Thoracic aorta (tissue), 2 donors: ENCODE results near the gene PRRT1B. TPM values are rescaled to one million over a fixed set of nuclear protein-coding genes. Genes with fewer than 3 reads are reported as not detected.
A peak's percentile ranks its signal among the peaks of the same experiment; 100 is the strongest.

Experiments used
- ATAC-seq: fragments of 150-250 bp; one replicate; pipeline ENCODE4 v1.8.0; 2017; ENCODE audit warnings: low read depth; ENCODE audit not compliant: insufficient number of reproducible peaks, low FRiP score
- DNase-seq: peaks from one replicate; pipeline ENCODE4 v3.0.0-alpha.2; 2020; ENCODE audit warnings: low spot score
- H3K27ac ChIP-seq, 2 donors: fragments of 200-600 bp; sonication (generic); 1 replicate in 1 of 2; 2 replicates in 1 of 2; pipeline ENCODE4 v1.5.1; 2016; ENCODE audit warnings: mild to moderate bottlenecking in 2 of 2, moderate library complexity in 2 of 2
- H3K27me3 ChIP-seq: fragments of 200-600 bp; sonication (generic); replicated peaks from 2 replicates; pipeline ENCODE4 v1.6.0; 2016; ENCODE audit warnings: mild to moderate bottlenecking; ENCODE audit not compliant: insufficient read depth
- H3K36me3 ChIP-seq: fragments of 200-600 bp; sonication (generic); one replicate; pipeline ENCODE4 v1.5.1; 2016
- H3K4me1 ChIP-seq, 2 donors: fragments of 200-600 bp; sonication (generic); 1 replicate in 1 of 2; 2 replicates in 1 of 2; pipeline versions ENCODE4 v1.5.1 to v1.6.0; 2016; ENCODE audit warnings: low read depth in 2 of 2, mild to moderate bottlenecking in 1 of 2; ENCODE audit not compliant: control insufficient read depth in 1 of 2
- H3K4me3 ChIP-seq: fragments of 200-600 bp; sonication (generic); 2 replicates; pipeline ENCODE4 v1.5.1; 2016; ENCODE audit warnings: mild to moderate bottlenecking
- H3K9me3 ChIP-seq: fragments of 200-600 bp; sonication (generic); 2 replicates; pipeline ENCODE4 v1.5.1; 2016
- total RNA-seq, 2 donors: library from RNA; depleted of rRNA; stranded (reverse); fragments of >200 nt; gene quantifications; one replicate each; pipeline versions ENCODE4 v1.1.0 to v1.2.3, GENCODE V29; 2016
- TF ChIP-seq, protein P1 (sequence below): fragments of 200-600 bp; sonication (generic); IDR thresholded peaks from one replicate; pipeline ENCODE4 v1.5.1; 2019; ENCODE audit warnings: antibody characterized with exemption

PRRT1B gene
- total RNA-seq: not detected

- Histone ChIP-seq H3K4me1 (peaks cover 9 to 17% of the 10 kb centered on the region in 2 donors), H3K27ac (no peak within 1 kb of the TSS), H3K4me3 (peak within 1 kb of the TSS; percentile 67), H3K36me3 (no peaks in the 10 kb centered on the region), H3K9me3 (peaks cover 21% of the 10 kb centered on the region), H3K27me3 (peaks cover 8% of the 10 kb centered on the region)
- no peak for DNase-seq
- ATAC-seq: no peak
- TF ChIP-seq, protein P1, sequence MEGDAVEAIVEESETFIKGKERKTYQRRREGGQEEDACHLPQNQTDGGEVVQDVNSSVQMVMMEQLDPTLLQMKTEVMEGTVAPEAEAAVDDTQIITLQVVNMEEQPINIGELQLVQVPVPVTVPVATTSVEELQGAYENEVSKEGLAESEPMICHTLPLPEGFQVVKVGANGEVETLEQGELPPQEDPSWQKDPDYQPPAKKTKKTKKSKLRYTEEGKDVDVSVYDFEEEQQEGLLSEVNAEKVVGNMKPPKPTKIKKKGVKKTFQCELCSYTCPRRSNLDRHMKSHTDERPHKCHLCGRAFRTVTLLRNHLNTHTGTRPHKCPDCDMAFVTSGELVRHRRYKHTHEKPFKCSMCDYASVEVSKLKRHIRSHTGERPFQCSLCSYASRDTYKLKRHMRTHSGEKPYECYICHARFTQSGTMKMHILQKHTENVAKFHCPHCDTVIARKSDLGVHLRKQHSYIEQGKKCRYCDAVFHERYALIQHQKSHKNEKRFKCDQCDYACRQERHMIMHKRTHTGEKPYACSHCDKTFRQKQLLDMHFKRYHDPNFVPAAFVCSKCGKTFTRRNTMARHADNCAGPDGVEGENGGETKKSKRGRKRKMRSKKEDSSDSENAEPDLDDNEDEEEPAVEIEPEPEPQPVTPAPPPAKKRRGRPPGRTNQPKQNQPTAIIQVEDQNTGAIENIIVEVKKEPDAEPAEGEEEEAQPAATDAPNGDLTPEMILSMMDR: no peak
Observed at GRCh38 chr9:131545003-131545785, at the start of gene PRRT1B. PRRT1B (plus strand) TSS chr9:131545523; CDS start chr9:131545616, 93 bp downstream.

DNA sequence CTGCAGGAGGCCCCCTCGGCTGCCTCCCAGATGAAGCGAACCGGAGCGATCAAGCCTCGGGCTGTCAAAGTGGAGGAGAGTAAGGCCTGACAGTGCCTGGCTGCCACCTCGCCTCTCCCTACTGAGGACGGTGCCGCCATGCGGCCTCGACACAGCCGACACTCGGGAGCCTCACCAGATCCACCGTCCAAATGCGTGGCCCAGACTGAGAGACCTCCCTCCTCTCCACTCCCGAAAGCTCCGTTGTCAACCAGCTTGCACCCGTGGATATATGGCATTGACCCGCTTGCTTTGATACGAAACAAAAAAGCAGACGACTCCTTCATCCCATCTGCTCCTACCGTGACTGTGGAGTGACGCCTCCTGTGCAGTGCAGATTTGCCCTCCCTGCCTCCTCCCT is 49.5 kb upstream of the PRRT1B start:
- no peak for DNase-seq
- H3K27ac ChIP-seq: no peak overlapping the region
- no peaks in the 10 kb centered on the region for H3K9me3 ChIP-seq
- TF ChIP-seq, protein P1: no peak
- no peak for ATAC-seq
- no peaks in the 10 kb centered on the region for H3K4me1 ChIP-seq
- H3K4me3 ChIP-seq: no peak overlapping the region
- no peaks in the 10 kb centered on the region for H3K27me3 ChIP-seq
- H3K36me3 ChIP-seq: peaks cover 76% of the 10 kb centered on the region

GRCh38 chr9:131496844-131497405 is 48.4 kb upstream of the PRRT1B start:
- Histone ChIP-seq H3K9me3 (no peaks in the 10 kb centered on the region), H3K36me3 (peaks cover 64% of the 10 kb centered on the region), H3K27ac (no peak overlapping the region), H3K4me1 (peaks cover under 1 to 6% of the 10 kb centered on the region in 2 donors), H3K27me3 (no peaks in the 10 kb centered on the region), H3K4me3 (no peak overlapping the region)
- TF ChIP-seq, protein P1: no peak
- DNase-seq (no peak), ATAC-seq (no peak)

- H3K36me3 ChIP-seq: peaks cover 42% of the 10 kb centered on the region
Observed at GRCh38 chr9:131499254-131499767, 46.0 kb upstream of the PRRT1B start.

DNA sequence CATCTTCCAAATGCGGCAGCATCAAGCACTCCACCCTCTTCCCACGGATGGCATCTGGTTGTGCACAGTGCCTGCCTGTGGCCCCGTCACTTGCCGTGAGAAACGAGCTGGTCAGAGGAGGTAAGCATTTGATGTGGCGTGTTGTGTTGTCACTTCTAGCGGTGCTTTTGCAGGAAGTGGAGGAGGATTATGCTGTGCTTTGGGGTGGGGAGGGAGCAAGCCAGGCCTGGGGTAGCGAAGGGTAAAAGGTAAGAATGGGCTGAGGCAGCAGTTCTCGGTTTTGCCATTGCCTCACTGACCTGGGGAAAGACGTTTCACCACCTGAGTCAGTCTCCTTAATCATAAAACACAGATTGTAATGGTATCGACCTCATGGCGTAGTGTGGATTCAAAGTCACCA is 44.9 kb upstream of the PRRT1B start:
- DNase-seq (no peak), ATAC-seq (no peak)
- TF ChIP-seq, protein P1: no peak
- peaks cover 19 to 20% of the 10 kb centered on the region in 2 donors for H3K4me1 ChIP-seq
- peaks cover 33% of the 10 kb centered on the region for H3K36me3 ChIP-seq
- H3K27ac ChIP-seq: no peak overlapping the region
- no peaks in the 10 kb centered on the region for H3K9me3 ChIP-seq
- H3K4me3 ChIP-seq: no peak overlapping the region
- H3K27me3 ChIP-seq: no peaks in the 10 kb centered on the region

More at GRCh38 chr9:131499254-131499767, 46.0 kb upstream of the PRRT1B start:
- H3K27me3 ChIP-seq: no peaks in the 10 kb centered on the region
- ATAC-seq (no peak), DNase-seq (no peak)
- TF ChIP-seq, protein P1: no peak
- H3K27ac ChIP-seq: no peak overlapping the region
- no peak overlapping the region for H3K4me3 ChIP-seq
- H3K4me1 ChIP-seq: peaks cover 15 to 19% of the 10 kb centered on the region in 2 donors
- no peaks in the 10 kb centered on the region for H3K9me3 ChIP-seq
